PC-9 (cell line): ENCODE measurements around the gene CHD1L. TPM values are rescaled to one million over a fixed set of nuclear protein-coding genes. Genes with fewer than 3 reads are reported as not detected.

Source experiments
- BruUV-seq: library from RNA; stranded (reverse); fragments of 400-500 nt; replicated peaks from 2 replicates; lab custom pipeline; 2021; lab: Mats Ljungman, UMichigan
- CTCF ChIA-PET: fragments of 300-600 bp; sonication (Branson Sonifier 250); formaldehyde crosslinking; loops from one replicate; lab custom pipeline; 2022; ENCODE audit warnings: antibody characterized with exemption; lab: Charles Lee
- POLR2A ChIA-PET: fragments of 300-600 bp; sonication (Branson Sonifier 250); formaldehyde crosslinking; loops from one replicate; lab custom pipeline; 2022; ENCODE audit warnings: antibody characterized with exemption; ENCODE audit not compliant: unreplicated experiment; lab: Charles Lee
- DNase-seq, 2 experiments: peaks; one replicate each; pipeline versions ENCODE4 v3.0.0 to v3.0.0-alpha.2; 2015 to 2022; ENCODE audit warnings: mixed read lengths in 1 of 2
- H2AFZ ChIP-seq: fragments of 200-600 bp; sonication (generic); 2 replicates; pipeline ENCODE4 v1.8.1; 2017; ENCODE audit warnings: antibody characterized with exemption
- H3F3A ChIP-seq: fragments of 200-600 bp; sonication (generic); 2 replicates; pipeline ENCODE4 v1.8.1; 2017; ENCODE audit warnings: antibody characterized with exemption, mild to moderate bottlenecking, low read depth; ENCODE audit not compliant: insufficient read depth
- H3K27ac ChIP-seq: fragments of 200-600 bp; sonication (generic); 2 replicates; pipeline ENCODE4 v1.6.1; 2016; ENCODE audit warnings: mixed run types
- H3K27me3 ChIP-seq: fragments of 200-600 bp; sonication (generic); 2 replicates; pipeline ENCODE4 v1.6.1; 2016; ENCODE audit warnings: low read depth, mixed run types; ENCODE audit not compliant: insufficient read depth
- H3K36me3 ChIP-seq: fragments of 200-600 bp; sonication (generic); 2 replicates; pipeline ENCODE4 v1.6.1; 2016; ENCODE audit warnings: low read depth, mixed run types
- H3K4me1 ChIP-seq: fragments of 200-600 bp; sonication (generic); replicated peaks from 2 replicates; pipeline ENCODE4 v1.6.1; 2016; ENCODE audit warnings: mixed run types; ENCODE audit not compliant: insufficient read depth
- H3K4me2 ChIP-seq: fragments of 200-600 bp; sonication (generic); 2 replicates; pipeline ENCODE4 v1.6.1; 2017; ENCODE audit warnings: mixed run types
- H3K4me3 ChIP-seq: fragments of 200-600 bp; sonication (generic); 2 replicates; pipeline ENCODE4 v1.6.1; 2016; ENCODE audit warnings: mixed run types
- H3K79me2 ChIP-seq: fragments of 200-600 bp; sonication (generic); 2 replicates; pipeline ENCODE4 v1.6.1; 2017; ENCODE audit warnings: low read depth, mixed run types
- H3K9me2 ChIP-seq: fragments of 200-600 bp; sonication (generic); 2 replicates; pipeline ENCODE4 v1.8.1; 2017; ENCODE audit warnings: mild to moderate bottlenecking; ENCODE audit not compliant: insufficient read depth
- H3K9me3 ChIP-seq: fragments of 200-600 bp; sonication (generic); 2 replicates; pipeline ENCODE4 v1.8.1; 2016; ENCODE audit warnings: low read depth; ENCODE audit not compliant: insufficient read depth
- H4K20me1 ChIP-seq: fragments of 200-600 bp; sonication (generic); 2 replicates; pipeline ENCODE4 v1.8.1; 2017; ENCODE audit not compliant: insufficient read depth
- EZH2 ChIP-seq: fragments of 200-600 bp; sonication (generic); IDR thresholded peaks from 2 replicates; pipeline ENCODE4 v1.8.0; 2017; ENCODE audit warnings: antibody characterized with exemption, low read depth
- intact Hi-C: fragments of 100-400 bp; cut with micrococcal nuclease; formaldehyde crosslinking; loops from one replicate; pipeline ENCODE4 v1.10.0; 2022; ENCODE audit not compliant: unreplicated experiment
- total RNA-seq: library from RNA; stranded (reverse); gene quantifications from 2 replicates; pipeline ENCODE4 v1.2.3, GENCODE V29; 2021
- TF ChIP-seq, protein P1 (sequence below): fragments of 200-600 bp; sonication (generic); conservative IDR thresholded peaks from 2 replicates; pipeline ENCODE4 v1.6.1; 2017; ENCODE audit warnings: mixed run types, antibody characterized with exemption, mild to moderate bottlenecking, moderate library complexity

The CHD1L gene
- total RNA-seq, 1 experiment from 2014 or later, result 31.8 TPM

GRCh38 chr1:147267711-147268110, 25.2 kb downstream of the CHD1L start:
- Histone ChIP-seq H3K27me3 (no peaks in the 10 kb centered on the region), H3K9me2 (no peaks in the 10 kb centered on the region), H4K20me1 (no peaks in the 10 kb centered on the region), H3K9me3 (no peaks in the 10 kb centered on the region), H3K4me3 (no peak overlapping the region), H3K79me2 (no peaks in the 10 kb centered on the region), H3K4me2 (no peak overlapping the region), H3K4me1 (0 out of 2 replicates have a peak, but pooled peaks cover 2% of the 10 kb centered on the region), H2AFZ (no peak overlapping the region), H3K27ac (no peak overlapping the region), H3K36me3 (peaks cover 28% of the 10 kb centered on the region), H3F3A (peaks cover 1% of the 10 kb centered on the region; the same call in 1 of the 2 replicates)
- DNase-seq, result no peak
- ChIA-PET POLR2A (no interaction called here), CTCF (no interaction called here)
- TF ChIP-seq EZH2, result no peak
- TF ChIP-seq, protein P1, sequence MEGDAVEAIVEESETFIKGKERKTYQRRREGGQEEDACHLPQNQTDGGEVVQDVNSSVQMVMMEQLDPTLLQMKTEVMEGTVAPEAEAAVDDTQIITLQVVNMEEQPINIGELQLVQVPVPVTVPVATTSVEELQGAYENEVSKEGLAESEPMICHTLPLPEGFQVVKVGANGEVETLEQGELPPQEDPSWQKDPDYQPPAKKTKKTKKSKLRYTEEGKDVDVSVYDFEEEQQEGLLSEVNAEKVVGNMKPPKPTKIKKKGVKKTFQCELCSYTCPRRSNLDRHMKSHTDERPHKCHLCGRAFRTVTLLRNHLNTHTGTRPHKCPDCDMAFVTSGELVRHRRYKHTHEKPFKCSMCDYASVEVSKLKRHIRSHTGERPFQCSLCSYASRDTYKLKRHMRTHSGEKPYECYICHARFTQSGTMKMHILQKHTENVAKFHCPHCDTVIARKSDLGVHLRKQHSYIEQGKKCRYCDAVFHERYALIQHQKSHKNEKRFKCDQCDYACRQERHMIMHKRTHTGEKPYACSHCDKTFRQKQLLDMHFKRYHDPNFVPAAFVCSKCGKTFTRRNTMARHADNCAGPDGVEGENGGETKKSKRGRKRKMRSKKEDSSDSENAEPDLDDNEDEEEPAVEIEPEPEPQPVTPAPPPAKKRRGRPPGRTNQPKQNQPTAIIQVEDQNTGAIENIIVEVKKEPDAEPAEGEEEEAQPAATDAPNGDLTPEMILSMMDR, result no peak
- BruUV-seq, result no TSS peak
- intact Hi-C loops, result no loop called here

DNA sequence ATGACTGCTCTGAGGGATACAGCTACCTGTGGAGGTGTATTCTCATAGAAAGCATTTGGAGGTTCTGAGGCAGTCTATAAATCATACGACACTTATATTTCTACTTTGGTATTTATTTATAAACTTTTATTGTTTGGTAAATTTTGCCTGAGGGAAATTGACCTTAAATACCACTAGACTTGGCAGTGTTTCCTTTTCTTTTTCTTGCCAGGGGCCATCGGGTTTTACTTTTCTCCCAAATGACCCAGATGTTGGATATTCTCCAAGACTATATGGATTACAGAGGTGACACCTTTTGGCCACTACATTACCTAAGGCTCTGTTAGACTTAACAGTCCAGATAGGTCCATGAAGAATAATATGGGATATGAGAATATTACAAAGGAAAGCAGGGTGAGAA, 28.2 kb downstream of the CHD1L start:
- ChIA-PET CTCF (no interaction called here), POLR2A (no interaction called here)
- no TSS peak for BruUV-seq
- no peak overlapping the region for H3K4me3 ChIP-seq
- peaks cover 12% of the 10 kb centered on the region for H3K4me1 ChIP-seq
- DNase-seq, result no peak
- H3K27ac ChIP-seq, result no peak overlapping the region
- no peak for TF ChIP-seq EZH2
- TF ChIP-seq, protein P1, result no peak
- peaks cover 8% of the 10 kb centered on the region; the same call in 1 of the 2 replicates for H3F3A ChIP-seq
- H3K27me3 ChIP-seq, result no peaks in the 10 kb centered on the region
- H2AFZ ChIP-seq, result no peak overlapping the region
- H3K9me3 ChIP-seq, result no peaks in the 10 kb centered on the region
- no peak overlapping the region for H3K4me2 ChIP-seq
- intact Hi-C loops, result loop anchor here (5.0 kb wide), 2 partner anchors 122 to 372 kb away; no protein-coding TSS in a partner anchor
- no peaks in the 10 kb centered on the region for H4K20me1 ChIP-seq
- H3K9me2 ChIP-seq, result no peaks in the 10 kb centered on the region
- peaks cover 20% of the 10 kb centered on the region for H3K36me3 ChIP-seq
- no peaks in the 10 kb centered on the region for H3K79me2 ChIP-seq

DNA sequence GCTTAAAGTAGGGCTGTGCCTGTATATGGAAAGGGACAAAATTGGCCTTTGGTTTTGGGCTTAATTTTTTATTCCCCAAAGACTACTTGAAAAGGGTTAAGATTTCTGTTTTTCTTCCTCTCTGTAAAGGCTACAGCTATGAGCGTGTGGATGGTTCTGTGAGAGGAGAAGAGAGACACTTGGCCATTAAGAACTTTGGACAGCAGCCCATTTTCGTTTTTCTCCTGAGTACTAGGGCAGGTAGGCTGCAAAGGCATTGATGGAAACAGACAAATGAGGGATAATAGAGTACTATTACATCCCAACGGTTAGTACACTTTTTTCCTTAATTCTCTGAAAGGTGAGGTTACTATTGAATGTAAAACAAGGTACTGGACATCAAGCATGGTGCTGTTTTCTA, 29.6 kb downstream of the CHD1L start:
- ChIA-PET POLR2A (no interaction called here), CTCF (no interaction called here)
- intact Hi-C loops, result loop anchor here (2.0 to 5.0 kb wide), 3 partner anchors 120 to 370 kb away; no protein-coding TSS in a partner anchor
- Histone ChIP-seq H3K79me2 (no peaks in the 10 kb centered on the region), H2AFZ (no peak overlapping the region), H3K27ac (0 out of 2 replicates have a peak overlapping the region, but pooled peaks have one; percentile 89), H4K20me1 (no peaks in the 10 kb centered on the region), H3K4me1 (peaks cover 12% of the 10 kb centered on the region), H3K27me3 (no peaks in the 10 kb centered on the region), H3F3A (peaks cover 8% of the 10 kb centered on the region; the same call in 1 of the 2 replicates), H3K9me3 (no peaks in the 10 kb centered on the region), H3K4me3 (no peak overlapping the region), H3K4me2 (no peak overlapping the region), H3K36me3 (peaks cover 16% of the 10 kb centered on the region), H3K9me2 (no peaks in the 10 kb centered on the region)
- TF ChIP-seq, protein P1, result no peak
- TF ChIP-seq EZH2, result no peak
- BruUV-seq, result no TSS peak
- DNase-seq, result no peak
